22Rv1 (cell line): ENCODE measurements around the gene KAT2A.

Source experiments
- ZFX ChIP-seq: fragments of 450-650 bp; IDR thresholded peaks from 2 replicates; pipeline ENCODE4 v1.6.1; 2017; ENCODE audit warnings: antibody characterized with exemption, borderline replicate concordance
- TF ChIP-seq, protein P1 (sequence below): fragments of 450-650 bp; IDR thresholded peaks from 2 replicates; pipeline ENCODE4 v1.5.1; 2017; ENCODE audit warnings: mild to moderate bottlenecking

DNA sequence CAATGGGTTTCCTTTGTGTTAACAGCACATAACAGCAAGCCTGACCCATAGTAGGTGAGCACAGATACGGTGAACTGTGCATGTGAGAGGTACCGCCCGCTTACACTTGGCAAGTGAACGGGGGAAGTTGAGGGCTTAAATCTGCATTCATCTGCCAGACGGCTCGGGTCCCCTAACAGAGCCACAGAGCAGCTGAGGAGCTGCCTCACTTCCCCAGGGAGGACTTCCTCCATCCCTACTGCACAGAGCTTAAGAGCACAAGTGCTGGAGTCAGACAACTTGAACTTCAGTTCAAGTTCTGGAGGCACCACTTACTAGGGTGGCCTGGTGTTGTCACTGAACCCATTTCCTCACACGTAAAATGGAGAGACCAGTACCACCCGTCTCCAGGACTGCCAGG is 20.2 kb upstream of the KAT2A start:
- TF ChIP-seq, protein P1, sequence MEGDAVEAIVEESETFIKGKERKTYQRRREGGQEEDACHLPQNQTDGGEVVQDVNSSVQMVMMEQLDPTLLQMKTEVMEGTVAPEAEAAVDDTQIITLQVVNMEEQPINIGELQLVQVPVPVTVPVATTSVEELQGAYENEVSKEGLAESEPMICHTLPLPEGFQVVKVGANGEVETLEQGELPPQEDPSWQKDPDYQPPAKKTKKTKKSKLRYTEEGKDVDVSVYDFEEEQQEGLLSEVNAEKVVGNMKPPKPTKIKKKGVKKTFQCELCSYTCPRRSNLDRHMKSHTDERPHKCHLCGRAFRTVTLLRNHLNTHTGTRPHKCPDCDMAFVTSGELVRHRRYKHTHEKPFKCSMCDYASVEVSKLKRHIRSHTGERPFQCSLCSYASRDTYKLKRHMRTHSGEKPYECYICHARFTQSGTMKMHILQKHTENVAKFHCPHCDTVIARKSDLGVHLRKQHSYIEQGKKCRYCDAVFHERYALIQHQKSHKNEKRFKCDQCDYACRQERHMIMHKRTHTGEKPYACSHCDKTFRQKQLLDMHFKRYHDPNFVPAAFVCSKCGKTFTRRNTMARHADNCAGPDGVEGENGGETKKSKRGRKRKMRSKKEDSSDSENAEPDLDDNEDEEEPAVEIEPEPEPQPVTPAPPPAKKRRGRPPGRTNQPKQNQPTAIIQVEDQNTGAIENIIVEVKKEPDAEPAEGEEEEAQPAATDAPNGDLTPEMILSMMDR = no peak
- no peak for TF ChIP-seq ZFX
